ENCODE data around the gene GLCCI1. TPM values are rescaled to one million over a fixed set of nuclear protein-coding genes. Genes with fewer than 3 reads are reported as not detected.
"Not testable (repeated sequence)": the region's sequence is repeated elsewhere in the genome, so short reads cannot be mapped to it uniquely, and the experiment has no call there.

The GLCCI1 gene
- total RNA-seq, 1 experiment from 2014 or later, result 4.1 TPM

GRCh38 chr7:8048067-8048466 lies 79.5 kb downstream of the GLCCI1 start:
- DNase-seq (ENCODE audit: low read depth), result not testable (repeated sequence)

GRCh38 chr7:8051373-8051772 lies 82.8 kb downstream of the GLCCI1 start:
- DNase-seq (ENCODE audit: low read depth), result no peak

DNA sequence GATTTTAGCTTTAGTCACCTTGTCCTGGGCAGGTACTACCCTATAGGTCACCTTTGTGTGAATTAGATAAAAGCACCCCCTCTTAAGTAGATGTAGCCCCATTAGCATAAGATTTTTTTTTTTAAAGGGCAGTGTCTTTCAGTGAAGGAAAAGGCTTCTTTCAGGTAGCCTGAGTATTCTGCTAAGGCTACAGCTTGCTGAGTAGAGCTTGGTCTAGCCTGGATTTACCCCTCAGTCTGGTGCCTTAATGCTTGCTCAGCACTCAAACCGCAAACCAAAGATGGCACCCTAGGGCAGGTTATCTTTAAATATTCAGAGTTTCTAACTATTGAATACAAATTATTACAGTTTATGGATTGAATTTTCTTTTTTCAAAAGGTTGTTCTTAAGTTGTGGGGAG lies 83.4 kb downstream of the GLCCI1 start:
- DNase-seq (ENCODE audit: low read depth), result no peak

- DNase-seq (ENCODE audit: low read depth), result no peak
Measured at GRCh38 chr7:8052824-8053223, 84.2 kb downstream of the GLCCI1 start.

- no peak for DNase-seq (ENCODE audit: low read depth)
Measured at GRCh38 chr7:8056439-8056838, 87.8 kb downstream of the GLCCI1 start.

DNA sequence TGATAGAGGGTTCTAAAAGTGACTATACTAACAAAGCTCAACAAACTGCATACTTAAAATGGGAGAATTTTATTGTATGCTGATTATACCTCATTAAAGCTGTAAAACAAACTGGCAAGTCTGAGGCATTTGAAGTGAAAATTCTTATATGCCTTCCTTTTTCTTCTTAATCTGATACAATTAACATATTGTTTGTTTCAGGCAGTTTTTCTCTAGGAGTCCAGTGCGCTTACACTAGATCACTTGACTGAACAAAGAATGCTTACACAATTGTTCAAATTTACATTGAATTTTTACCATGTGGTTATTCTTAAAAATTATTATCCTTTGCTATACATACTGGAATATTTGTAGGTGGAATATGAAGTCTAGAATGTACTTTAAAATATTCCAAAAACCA lies 89.0 kb downstream of the GLCCI1 start:
- no peak for DNase-seq (ENCODE audit: low read depth)

- no peak for DNase-seq (ENCODE audit: low read depth)
Measured at GRCh38 chr7:8058322-8058721, 89.7 kb downstream of the GLCCI1 start.

GRCh38 chr7:8058852-8059251 lies 90.3 kb downstream of the GLCCI1 start:
- DNase-seq (ENCODE audit: low read depth), result no peak

GRCh38 chr7:8060241-8060640 lies 91.6 kb downstream of the GLCCI1 start:
- peak; percentile 23 for DNase-seq (ENCODE audit: low read depth)

GRCh38 chr7:8063300-8063699 lies 94.7 kb downstream of the GLCCI1 start:
- DNase-seq (ENCODE audit: low read depth), result peak; percentile 19

- peak; percentile 69 for DNase-seq (ENCODE audit: low read depth)
Measured at GRCh38 chr7:8063706-8064297, 95.2 kb downstream of the GLCCI1 start.

GRCh38 chr7:8064828-8065227 lies 96.2 kb downstream of the GLCCI1 start:
- no peak for DNase-seq (ENCODE audit: low read depth)

- DNase-seq (ENCODE audit: low read depth), result peak; percentile 91
Measured at GRCh38 chr7:8065356-8065813, 96.8 kb downstream of the GLCCI1 start.

- DNase-seq (ENCODE audit: low read depth), result no peak
Measured at GRCh38 chr7:8068892-8069686, 100.5 kb downstream of the GLCCI1 start.

DNA sequence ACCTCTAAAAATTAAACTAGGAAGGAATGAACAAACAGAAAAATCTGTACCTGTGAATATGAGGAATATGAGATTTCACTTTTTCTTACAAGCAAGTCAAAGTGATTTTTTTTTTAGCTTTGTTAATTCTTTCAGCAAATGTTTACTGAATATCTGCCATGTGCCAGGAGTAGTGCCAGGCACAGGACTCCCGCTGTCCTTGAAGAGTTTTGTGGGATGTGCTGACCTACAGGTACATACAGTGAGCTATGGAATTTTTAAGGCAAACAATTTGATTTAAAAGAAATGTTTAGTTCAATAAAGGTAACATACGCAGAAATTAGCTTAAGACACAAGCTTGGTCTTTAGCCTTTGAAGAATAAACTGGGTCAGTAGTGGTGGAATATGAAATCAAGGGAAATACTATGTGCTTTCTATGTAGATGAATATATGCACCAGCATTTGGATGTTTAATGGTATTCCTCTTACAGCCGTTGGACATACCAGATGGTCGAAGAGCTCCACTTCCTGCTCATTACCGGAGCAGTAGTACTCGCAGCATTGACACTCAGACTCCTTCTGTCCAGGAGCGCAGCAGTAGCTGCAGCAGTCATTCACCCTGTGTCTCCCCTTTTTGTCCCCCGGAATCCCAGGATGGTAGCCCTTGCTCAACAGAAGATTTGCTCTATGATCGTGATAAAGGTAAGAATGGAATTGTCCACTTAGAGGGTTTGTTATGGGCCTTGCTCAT lies 102.0 kb downstream of the GLCCI1 start:
- DNase-seq (ENCODE audit: low read depth), result no peak

- no peak for DNase-seq (ENCODE audit: low read depth)
Measured at GRCh38 chr7:8078418-8078817, 109.8 kb downstream of the GLCCI1 start.

GRCh38 chr7:8082762-8083161 lies 114.2 kb downstream of the GLCCI1 start:
- DNase-seq (ENCODE audit: low read depth), result no peak

DNA sequence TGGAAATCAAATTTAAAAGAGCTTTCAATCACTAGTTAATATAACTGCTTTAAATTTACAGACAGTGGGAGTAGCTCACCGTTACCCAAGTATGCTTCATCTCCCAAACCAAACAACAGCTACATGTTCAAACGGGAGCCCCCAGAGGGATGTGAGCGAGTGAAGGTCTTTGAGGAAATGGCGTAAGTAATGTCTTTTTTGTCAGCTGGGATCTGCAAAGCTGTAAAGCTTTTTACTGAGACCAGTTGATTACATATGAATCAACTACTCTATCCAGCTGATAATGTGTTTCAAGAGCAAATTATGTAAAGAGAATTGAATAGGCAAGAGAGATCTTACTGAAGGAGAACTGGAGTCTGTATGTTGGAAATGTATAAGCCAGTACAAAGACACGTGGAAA lies 116.2 kb downstream of the GLCCI1 start:
- DNase-seq (ENCODE audit: low read depth), result no peak

GRCh38 chr7:8085420-8085819 lies 116.8 kb downstream of the GLCCI1 start:
- DNase-seq (ENCODE audit: low read depth), result no peak

DNA sequence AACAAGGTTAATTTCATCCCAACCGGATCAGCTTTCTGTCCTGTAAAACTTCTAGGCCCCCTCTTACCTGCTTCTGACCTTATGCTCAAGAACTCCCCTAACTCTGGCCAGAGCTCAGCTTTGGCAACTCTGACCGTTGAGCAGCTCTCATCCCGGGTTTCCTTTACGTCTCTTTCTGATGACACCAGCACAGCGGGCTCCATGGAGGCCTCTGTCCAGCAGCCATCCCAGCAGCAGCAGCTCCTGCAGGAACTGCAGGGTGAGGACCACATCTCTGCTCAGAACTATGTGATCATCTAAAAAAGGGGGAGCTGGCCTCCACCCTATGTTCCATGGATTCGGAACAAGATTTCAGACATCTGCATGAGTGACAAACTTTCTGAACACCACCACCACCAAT lies 117.6 kb downstream of the GLCCI1 start:
- DNase-seq (ENCODE audit: low read depth), result no peak

GRCh38 chr7:8089036-8089780 lies 120.6 kb downstream of the GLCCI1 start:
- DNase-seq (ENCODE audit: low read depth), result no peak

DNA sequence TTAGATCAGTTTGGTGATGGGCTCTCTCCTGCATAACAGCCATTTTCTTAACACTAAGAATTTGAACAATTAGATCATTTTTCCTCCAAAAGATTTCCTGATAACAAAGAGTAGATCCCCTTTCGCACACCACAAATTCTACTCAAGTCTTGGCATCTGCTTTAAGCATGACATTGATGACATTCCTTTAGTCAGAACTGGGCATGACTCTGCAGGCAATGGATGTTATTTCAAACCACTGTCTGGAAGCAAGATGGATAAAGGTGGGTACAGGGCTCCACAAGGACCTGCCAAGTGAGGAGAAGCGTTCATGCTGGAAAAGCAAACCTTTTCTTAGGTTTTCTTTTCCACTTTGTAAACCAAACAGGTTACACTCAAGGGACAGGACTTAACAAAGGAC lies 123.5 kb downstream of the GLCCI1 start:
- no peak for DNase-seq (ENCODE audit: low read depth)

Data from M059J (cell line).